H1 (cell line): ENCODE data around the gene SCPEP1. TPM values are rescaled to one million over a fixed set of nuclear protein-coding genes. Genes with fewer than 3 reads are reported as not detected.

Experiments
- CTCF ChIA-PET: fragments of 300-600 bp; sonication (Branson Sonifier 250); formaldehyde crosslinking; loops from one replicate; lab custom pipeline; 2021; ENCODE audit not compliant: partially characterized antibody; lab: Charles Lee
- POLR2A ChIA-PET: fragments of 300-600 bp; sonication (Branson Sonifier 250); formaldehyde crosslinking; loops from one replicate; lab custom pipeline; 2021; ENCODE audit warnings: inconsistent platforms; ENCODE audit not compliant: partially characterized antibody; lab: Charles Lee
- DNase-seq, 2 experiments: peaks; one replicate each; pipeline versions ENCODE4 v3.0.0 to v3.0.0-alpha.2; 2010 to 2022; ENCODE audit warnings: low spot score in 2 of 2, low read depth in 1 of 2, mixed read lengths in 1 of 2
- FAIRE-seq: peaks from 2 replicates; lab custom pipeline; 2011; peaks lifted over from hg19 to GRCh38; lab: Jason Lieb, UNC
- H2AFZ ChIP-seq: 2 replicates; pipeline ENCODE4 v1.8.1; 2012; ENCODE audit warnings: low read length, inconsistent platforms
- H2AK5ac ChIP-seq: 2 replicates; pipeline ENCODE4 v1.6.1; 2013; ENCODE audit warnings: low read depth, low read length
- H2BK120ac ChIP-seq: replicated peaks from 2 replicates; pipeline ENCODE3; 2013; ENCODE audit warnings: low read depth, low read length, inconsistent platforms
- H2BK12ac ChIP-seq: 2 replicates; pipeline ENCODE4 v1.6.1; 2013; ENCODE audit warnings: low read depth, low read length
- H2BK15ac ChIP-seq: 2 replicates; pipeline ENCODE4 v1.6.1; 2013; ENCODE audit warnings: low read length
- H2BK20ac ChIP-seq: 2 replicates; pipeline ENCODE4 v1.6.1; 2013; ENCODE audit warnings: low read length
- H2BK5ac ChIP-seq: 2 replicates; pipeline ENCODE4 v1.6.1; 2013; ENCODE audit warnings: low read depth, low read length
- H3K14ac ChIP-seq: 2 replicates; pipeline ENCODE4 v1.6.1; 2013; ENCODE audit warnings: inconsistent platforms; ENCODE audit not compliant: insufficient read length
- H3K18ac ChIP-seq: 2 replicates; pipeline ENCODE4 v1.6.1; 2013; ENCODE audit warnings: low read length; ENCODE audit errors: extremely low read depth
- H3K23ac ChIP-seq: 2 replicates; pipeline ENCODE4 v1.6.1; 2013; ENCODE audit warnings: inconsistent platforms; ENCODE audit not compliant: insufficient read length
- H3K23me2 ChIP-seq: 2 replicates; pipeline ENCODE4 v1.6.1; 2013; ENCODE audit warnings: low read depth, low read length
- H3K27ac ChIP-seq: 2 replicates; pipeline ENCODE4 v1.6.1; 2011; ENCODE audit warnings: low read depth, low read length, inconsistent platforms
- H3K27me3 ChIP-seq, 4 experiments: replicated peaks in 1 of 4; 1 replicate in 1 of 4; 2 replicates in 3 of 4; pipeline versions ENCODE4 v1.6.1 to v1.8.1; 2011 to 2013; ENCODE audit warnings: low read length in 3 of 4, mild to moderate bottlenecking in 3 of 4, inconsistent platforms in 2 of 4, mixed read lengths in 2 of 4, moderate library complexity in 1 of 4; ENCODE audit not compliant: control insufficient read depth in 3 of 4, insufficient read depth in 3 of 4; ENCODE audit errors: extremely low read depth in 1 of 4
- H3K36me3 ChIP-seq, 4 experiments: 2 replicates each; pipeline versions ENCODE4 v1.6.1 to v1.8.1; 2011 to 2013; ENCODE audit warnings: mild to moderate bottlenecking in 4 of 4, low read length in 3 of 4, moderate library complexity in 2 of 4, control low read depth in 1 of 4, inconsistent platforms in 1 of 4; ENCODE audit not compliant: insufficient read depth in 4 of 4, control insufficient read depth in 2 of 4
- H3K4ac ChIP-seq: replicated peaks from 2 replicates; pipeline ENCODE3; 2013; ENCODE audit warnings: low read length, low read depth, mixed read lengths, inconsistent platforms; ENCODE audit not compliant: insufficient read length
- H3K4me1 ChIP-seq, 4 experiments: replicated peaks in 1 of 4; 1 replicate in 1 of 4; 2 replicates in 3 of 4; pipeline versions ENCODE4 v1.6.1 to v1.8.1; 2011 to 2013; ENCODE audit warnings: low read length in 3 of 4, inconsistent platforms in 2 of 4, mixed read lengths in 1 of 4; ENCODE audit not compliant: insufficient read depth in 4 of 4, control insufficient read depth in 3 of 4
- H3K4me2 ChIP-seq, 2 experiments: 2 replicates each; pipeline versions ENCODE4 v1.6.1 to v1.8.1; 2011 to 2013; ENCODE audit warnings: low read depth in 2 of 2, low read length in 2 of 2, control low read depth in 1 of 2, inconsistent platforms in 1 of 2, mild to moderate bottlenecking in 1 of 2; ENCODE audit not compliant: insufficient read depth in 1 of 2
- H3K4me3 ChIP-seq, 4 experiments: fragments of 200-600, 300-600 bp in 1 of 4; sonication (generic), shearing (Covaris generic), sonication (Bioruptor Twin) in 1 of 4; 2 replicates each; pipeline versions ENCODE4 v1.5.1 to v1.8.1; 2011 to 2016; ENCODE audit warnings: low read length in 4 of 4, low read depth in 3 of 4, control low read depth in 2 of 4, inconsistent platforms in 2 of 4, mild to moderate bottlenecking in 2 of 4, mixed read lengths in 1 of 4, moderate library complexity in 1 of 4; ENCODE audit not compliant: insufficient read depth in 2 of 4; ENCODE audit errors: extremely low read depth in 1 of 4
- H3K56ac ChIP-seq: replicated peaks from 2 replicates; pipeline ENCODE3; 2013; ENCODE audit warnings: low read depth, mild to moderate bottlenecking, mixed read lengths, low read length, inconsistent platforms; ENCODE audit not compliant: insufficient read length
- H3K79me1 ChIP-seq: 2 replicates; pipeline ENCODE4 v1.6.1; 2013; ENCODE audit warnings: low read depth, low read length, control low read depth
- H3K79me2 ChIP-seq, 2 experiments: 2 replicates each; pipeline versions ENCODE4 v1.6.1 to v1.8.1; 2012 to 2013; ENCODE audit warnings: low read length in 2 of 2, mild to moderate bottlenecking in 2 of 2, inconsistent platforms in 1 of 2; ENCODE audit not compliant: insufficient read depth in 2 of 2, control insufficient read depth in 1 of 2
- H3K9ac ChIP-seq, 4 experiments: replicated peaks in 1 of 4; 1 replicate in 1 of 4; 2 replicates in 3 of 4; pipeline versions ENCODE4 v1.6.1 to v1.8.1; 2011 to 2013; ENCODE audit warnings: low read depth in 3 of 4, low read length in 3 of 4, control low read depth in 2 of 4, mild to moderate bottlenecking in 2 of 4, moderate library complexity in 2 of 4, inconsistent platforms in 1 of 4; ENCODE audit errors: extremely low read depth in 1 of 4
- H3K9me3 ChIP-seq, 2 experiments: 2 replicates each; pipeline versions ENCODE4 v1.6.1 to v1.8.1; 2012 to 2013; ENCODE audit warnings: mild to moderate bottlenecking in 2 of 2, moderate library complexity in 2 of 2, control low read depth in 1 of 2, inconsistent platforms in 1 of 2, low read depth in 1 of 2, low read length in 1 of 2, mixed read lengths in 1 of 2; ENCODE audit not compliant: insufficient read depth in 2 of 2
- H4K20me1 ChIP-seq, 2 experiments: replicated peaks in 1 of 2; 2 replicates each; pipeline versions ENCODE3 to v1.8.1; 2011 to 2013; ENCODE audit warnings: inconsistent platforms in 2 of 2, low read length in 2 of 2, mild to moderate bottlenecking in 1 of 2; ENCODE audit not compliant: insufficient read depth in 2 of 2, control insufficient read depth in 1 of 2
- H4K5ac ChIP-seq: 2 replicates; pipeline ENCODE4 v1.6.1; 2013; ENCODE audit warnings: low read length, low read depth, mixed read lengths, inconsistent platforms; ENCODE audit not compliant: insufficient read length
- H4K8ac ChIP-seq: 2 replicates; pipeline ENCODE4 v1.8.0; 2013; ENCODE audit warnings: mild to moderate bottlenecking, moderate library complexity, low read length, inconsistent platforms; ENCODE audit not compliant: insufficient read depth; ENCODE audit errors: extremely low read depth
- H4K91ac ChIP-seq: replicated peaks from 2 replicates; pipeline ENCODE3; 2013; ENCODE audit warnings: low read length, mixed read lengths, inconsistent platforms; ENCODE audit not compliant: insufficient read length
- CTBP2 ChIP-seq: IDR thresholded peaks from 2 replicates; pipeline ENCODE4 v1.7.0; 2011; ENCODE audit warnings: borderline replicate concordance, mild to moderate bottlenecking, moderate library complexity, mixed read lengths, low read length; ENCODE audit not compliant: insufficient read depth, insufficient read length
- RBBP5 ChIP-seq: IDR thresholded peaks from 2 replicates; pipeline ENCODE4 v1.7.1; 2012; ENCODE audit warnings: low read depth, mild to moderate bottlenecking, inconsistent platforms, low read length, moderate library complexity, borderline replicate concordance
- SIRT6 ChIP-seq: IDR thresholded peaks from one replicate; pipeline ENCODE4 v1.7.1; 2012; ENCODE audit warnings: low read length, inconsistent platforms
- WGBS, 2 experiments: shearing (Covaris generic) in 1 of 2; methylation state at CpG; one replicate each; pipeline versions ENCODE4 v1.1.6 to v1.1.7; 2013 to 2015; ENCODE audit warnings: low lambda C conversion rate in 2 of 2, mixed read lengths in 2 of 2, inconsistent platforms in 1 of 2, low coverage in 1 of 2, missing lambda C conversion rate in 1 of 2; ENCODE audit not compliant: insufficient replicate concordance in 2 of 2, insufficient coverage in 1 of 2, insufficient read length in 1 of 2; ENCODE audit errors: extremely low coverage in 1 of 2, missing lambda C conversion rate in 1 of 2; 5-methylcytosine and 5-hydroxymethylcytosine counted together
- polyA plus RNA-seq, 7 experiments: library from polyadenylated mRNA; depleted of rRNA in 3 of 7; stranded (reverse) in 5 of 7; unstranded in 2 of 7; fragments of >200 nt in 5 of 7; fragments of 200-250 nt in 2 of 7; gene quantifications; 1 replicate in 5 of 7; 2 replicates in 1 of 7; 4 replicates in 1 of 7; pipeline versions ENCODE4 v1.2.1 to v1.2.3, GENCODE V29; 2011 to 2013; ENCODE audit warnings: missing spikeins in 2 of 7, mixed read lengths in 2 of 7
- total RNA-seq: library from RNA; stranded (reverse); fragmentation: NEBNext Ultra II Directional; extraction: Animal tissue kit (Norgen Biotek cat#: 25700); gene quantifications from 2 replicates; pipeline ENCODE4 v1.2.1, GENCODE V29; 2021

Gene SCPEP1
- total and polyA plus RNA-seq, 2 of the 8 experiments (the other 6 are each of a cell fraction or from before 2014, with no cell fraction given) = 30.7 to 52.6 TPM

GRCh38 chr17:57048096-57048495 lies 70.2 kb downstream of the SCPEP1 start:
- H3K79me1 ChIP-seq = no peaks in the 10 kb centered on the region
- FAIRE-seq (no peak), DNase-seq (no peak)
- no peak overlapping the region for H2BK20ac ChIP-seq
- no peak overlapping the region for H4K8ac ChIP-seq
- no peak overlapping the region for H3K27ac ChIP-seq
- H3K4ac ChIP-seq = no peak overlapping the region
- no peak overlapping the region for H4K91ac ChIP-seq
- H3K23ac ChIP-seq = no peak overlapping the region
- no peak overlapping the region for H2BK5ac ChIP-seq
- H3K4me3 ChIP-seq = no peak overlapping the region
- H3K56ac ChIP-seq = no peak overlapping the region
- ChIA-PET CTCF (interaction anchor here (1.0 to 8.4 kb wide), 7 partner anchors 9 to 60 kb away, joined by 3 to 58 read pairs (median 5); partner anchors contain the start of gene AKAP1), POLR2A (interaction anchor here (0.8 to 0.9 kb wide), 2 partner anchors 9 to 14 kb away, joined by 3 to 4 read pairs; no protein-coding TSS in a partner anchor)
- H3K27me3 ChIP-seq = no peaks in the 10 kb centered on the region
- H3K36me3 ChIP-seq = no peaks in the 10 kb centered on the region
- no peaks in the 10 kb centered on the region for H3K23me2 ChIP-seq
- H2AK5ac ChIP-seq = peak overlapping the region; percentile 39; the same call in 1 of the 2 replicates
- H3K18ac ChIP-seq = no peak overlapping the region
- H2BK120ac ChIP-seq = no peak overlapping the region
- H2BK12ac ChIP-seq = no peak overlapping the region
- WGBS, 2 experiments = 96% methylated on average over 2 of the region's 2 CpGs; no CpG with 5 or more reads in 1 of the 2 experiments
- no peak overlapping the region for H3K4me2 ChIP-seq
- H3K79me2 ChIP-seq = no peaks in the 10 kb centered on the region
- H3K9me3 ChIP-seq = no peaks in the 10 kb centered on the region
- no peak overlapping the region for H3K14ac ChIP-seq
- no peaks in the 10 kb centered on the region for H4K20me1 ChIP-seq
- no peak overlapping the region for H2BK15ac ChIP-seq
- no peak overlapping the region for H4K5ac ChIP-seq
- H3K4me1 ChIP-seq = peaks cover 3 to 8% (median 3%) of the 10 kb centered on the region in 4 experiments; a peak in 4 of 7 replicates
- H2AFZ ChIP-seq = no peak overlapping the region
- no peak overlapping the region for H3K9ac ChIP-seq
- no peak for TF ChIP-seq RBBP5
- TF ChIP-seq SIRT6 = no peak
- no peak for TF ChIP-seq CTBP2
